ENCODE results near the gene MIDN. TPM values are rescaled to one million over a fixed set of nuclear protein-coding genes. Genes with fewer than 3 reads are reported as not detected.

MIDN gene
- total and polyA plus RNA-seq, 2 of the 4 experiments (the other 2 are of a cell fraction) = 2.5 to 26.0 TPM

DNA sequence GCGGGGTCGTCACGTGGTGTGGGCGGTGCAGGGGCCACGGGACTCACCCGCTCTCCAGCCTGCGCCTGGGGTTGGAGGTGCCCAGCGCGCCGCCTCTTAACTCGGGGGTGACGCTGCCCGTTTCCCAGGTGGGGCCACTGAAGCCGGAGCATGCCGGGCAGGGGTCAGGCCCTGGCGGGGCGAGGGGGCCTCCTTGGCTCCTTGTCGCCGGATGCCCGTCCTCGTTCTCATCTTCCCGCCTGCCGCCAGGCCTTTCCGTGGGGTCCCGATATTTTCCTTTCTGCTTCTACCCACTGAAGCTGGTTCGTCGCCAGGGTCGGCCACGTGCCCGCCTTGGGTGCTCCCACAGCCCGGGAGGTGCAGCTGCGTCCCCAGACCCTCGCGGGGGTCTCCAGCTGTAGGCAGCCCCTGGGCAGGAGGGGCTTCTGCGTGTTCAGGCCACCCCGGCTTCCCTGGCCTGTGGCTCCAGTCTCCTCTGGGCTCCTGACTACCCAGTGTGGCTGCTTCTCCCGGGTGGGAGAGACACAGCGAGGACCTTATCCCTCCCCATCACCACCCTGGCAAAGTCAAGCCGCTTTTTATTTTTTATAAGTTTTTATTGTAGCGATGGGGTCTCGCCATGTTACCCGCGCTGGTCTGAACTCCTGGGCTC lies 27.7 kb downstream of the MIDN start:
- ATAC-seq (ENCODE audit: low read depth) (no peak), DNase-seq (no peak)
- peak overlapping the region; percentile 59 to 86 for H4K8ac ChIP-seq (ENCODE audit: low read depth in 2 of 2, low read length in 2 of 2)
- no peaks in the 10 kb centered on the region for H3K9me3 ChIP-seq (ENCODE audit: control insufficient read depth, insufficient read depth, low read length)
- CTCF ChIA-PET = no interaction called here
- dilution Hi-C loops (cut with HindIII; ENCODE audit: low sequenced_read_pairs, unreplicated experiment) = no loop called here
- intact Hi-C loops (cut with micrococcal nuclease) = loop anchor here (5.0 kb wide), 2 partner anchors 86 to 131 kb away; partner anchors contain the start of gene DAZAP1
- H2BK5ac ChIP-seq (ENCODE audit: low read depth, low read length, poor library complexity, severe bottlenecking) = peak overlapping the region; percentile 65
- peak overlapping the region; percentile 82 for H3K4me2 ChIP-seq (ENCODE audit: low read depth, low read length)
- H3K27me3 ChIP-seq (ENCODE audit: control insufficient read depth, insufficient read depth, low read length) = no peaks in the 10 kb centered on the region
- peak overlapping the region; percentile 66 for H4K91ac ChIP-seq (ENCODE audit: insufficient read depth, low read depth, low read length)
- H3K18ac ChIP-seq (ENCODE audit: low read depth, low read length) = peak overlapping the region; percentile 8; the same call in 1 of the 2 replicates
- in situ Hi-C loops (cut with MboI; ENCODE audit: low sequenced_read_pairs) = no loop called here
- peak overlapping the region; percentile 96 for H2AFZ ChIP-seq (replicated peaks; ENCODE audit: low read length, poor library complexity)
- POLR2A ChIA-PET (ENCODE audit: unreplicated experiment) = no interaction called here
- no peak overlapping the region for H2BK15ac ChIP-seq (ENCODE audit: low read depth, low read length)
- peak overlapping the region; percentile 81 for H3K9ac ChIP-seq (ENCODE audit: low read depth, low read length)
- H3K4me1 ChIP-seq (ENCODE audit: control insufficient read depth, insufficient read depth, low read length) = peaks cover 20% of the 10 kb centered on the region
- H3K79me1 ChIP-seq (ENCODE audit: low read depth in 1 of 2, low read length in 2 of 2) = peaks cover 22 to 60% of the 10 kb centered on the region in 2 experiments; a peak in 3 of 4 replicates
- peak overlapping the region; percentile 60 for H3K4me3 ChIP-seq (ENCODE audit: insufficient read depth, low read depth, low read length)
- H4K20me1 ChIP-seq (ENCODE audit: insufficient read depth, low read length) = peaks cover 59% of the 10 kb centered on the region
- H3K36me3 ChIP-seq (ENCODE audit: control insufficient read depth, insufficient read depth, low read length) = peaks cover 48% of the 10 kb centered on the region
- H2AK9ac ChIP-seq (replicated peaks; ENCODE audit: low read depth, low read length, poor library complexity) = peak overlapping the region; percentile 100
- no peak overlapping the region for H2BK20ac ChIP-seq (ENCODE audit: low read depth, low read length)
- peak overlapping the region; percentile 88 for H3K27ac ChIP-seq (ENCODE audit: insufficient read depth, low read length)
- H2BK120ac ChIP-seq (ENCODE audit: low read depth, low read length) = no peak overlapping the region
- H3K14ac ChIP-seq (replicated peaks; ENCODE audit: low read depth, low read length) = peak overlapping the region; percentile 97
- peak overlapping the region; percentile 33 for H4K5ac ChIP-seq (ENCODE audit: low read depth, low read length)
- TF ChIP-seq CEBPB (IDR thresholded peaks at IDR 0.05; ENCODE audit: low read depth, low read length) = no peak
- H3K56ac ChIP-seq (ENCODE audit: extremely low read depth, insufficient read depth, low read length) = peak overlapping the region; percentile 32; the same call in 1 of the 2 replicates
- no peaks in the 10 kb centered on the region; the same call in 1 of the 2 replicates for H3K9me1 ChIP-seq (ENCODE audit: insufficient read depth, low read length)
- WGBS, 2 experiments (ENCODE audit: extremely low coverage in 2 of 2, insufficient read length in 1 of 2) = 40% methylated on average over 7 of the region's 43 CpGs; no CpG with 5 or more reads in 1 of the 2 experiments
- peak overlapping the region; percentile 94 for H2AK5ac ChIP-seq (ENCODE audit: low read depth, low read length)
- peak overlapping the region; percentile 93 for H3K23ac ChIP-seq (ENCODE audit: low read depth, low read length)
- BruUV-seq (replicated peaks) = no TSS peak
- H3K4ac ChIP-seq (ENCODE audit: low read depth, low read length) = peak overlapping the region; percentile 86
